ENCODE measurements around the gene PSMF1.

The PSMF1 gene

DNA sequence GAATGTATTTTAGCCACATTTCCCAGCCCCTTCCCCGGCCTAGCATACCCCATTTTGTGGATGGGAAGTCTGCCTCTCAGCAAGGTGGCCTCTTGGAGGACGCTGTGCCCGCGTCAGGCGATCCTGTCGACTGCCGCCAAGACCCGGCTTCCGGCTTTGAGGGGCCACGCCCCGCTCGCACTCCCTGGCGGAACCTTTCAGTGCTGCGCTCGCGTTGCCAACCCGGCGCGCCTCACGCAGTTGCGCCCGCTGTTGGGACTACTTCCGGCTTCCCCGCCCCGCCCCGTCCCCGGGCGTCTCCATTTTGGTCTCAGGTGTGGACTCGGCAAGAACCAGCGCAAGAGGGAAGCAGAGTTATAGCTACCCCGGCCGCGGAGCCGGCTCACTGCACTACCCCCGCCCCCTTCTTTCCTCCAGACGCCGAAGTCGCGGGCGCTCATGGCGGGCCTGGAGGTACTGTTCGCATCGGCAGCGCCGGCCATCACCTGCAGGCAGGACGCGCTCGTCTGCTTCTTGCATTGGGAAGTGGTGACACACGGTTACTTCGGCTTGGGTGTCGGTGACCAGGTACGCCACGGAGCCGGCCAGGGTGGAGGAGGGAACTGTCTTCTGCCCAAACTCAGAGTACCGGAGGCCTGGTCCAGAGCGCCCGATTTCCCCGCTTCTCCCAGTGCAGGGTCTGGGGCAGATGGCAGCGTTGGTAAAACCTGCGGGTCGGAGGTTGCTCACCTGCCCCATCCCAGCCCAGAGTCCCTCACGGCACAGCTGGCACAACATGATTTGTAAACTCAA lies at the start of gene PSMF1:
TSS of gene PSMF1 (plus strand) at position 267 of the 792 bp plus-strand sequence. CDS start at position 439, 172 bp downstream.
- DNase-seq (ENCODE audit: low read depth): peak; percentile 80

DNA sequence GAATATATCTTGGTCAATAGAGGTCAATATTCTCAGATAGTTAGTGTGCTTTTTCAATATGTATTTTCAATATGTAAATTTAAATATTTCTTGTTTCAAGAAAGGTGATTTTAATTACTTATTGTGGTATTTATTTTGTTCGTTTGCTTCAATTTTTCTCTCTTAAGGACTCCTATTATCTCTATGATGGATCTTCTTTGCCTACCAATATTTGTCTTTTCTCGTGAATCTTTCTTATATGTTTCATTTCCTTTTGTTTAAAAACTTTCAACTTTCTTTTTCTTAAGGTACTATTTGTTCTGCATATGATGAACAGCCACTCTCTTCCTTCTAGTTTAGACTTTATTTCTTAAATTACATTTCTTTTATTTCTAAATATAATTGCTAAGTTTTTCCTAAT lies 46.1 kb upstream of the PSMF1 start:
- DNase-seq (ENCODE audit: low read depth): no peak

GRCh38 chr20:1075616-1076015 lies 42.8 kb upstream of the PSMF1 start:
- no peak for DNase-seq (ENCODE audit: low read depth)

DNA sequence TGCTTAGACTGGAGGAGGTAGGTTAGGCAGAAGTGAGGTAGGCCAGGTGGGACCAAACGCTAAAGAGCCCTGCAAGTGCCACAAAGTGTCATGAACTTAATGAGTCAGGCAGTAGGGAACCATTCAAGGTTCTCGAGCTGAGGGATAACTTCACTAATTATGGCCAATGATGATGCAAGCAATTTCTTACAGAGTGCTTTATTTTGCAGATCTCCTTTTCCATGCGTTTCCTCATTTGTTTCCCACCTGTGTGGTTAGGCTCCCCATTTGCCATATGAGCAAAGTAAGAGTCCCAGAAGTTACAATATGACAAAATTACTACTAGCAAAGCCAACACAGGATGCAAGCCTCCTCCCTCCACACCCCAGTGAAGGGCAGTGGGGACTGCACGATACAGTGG lies 36.5 kb upstream of the PSMF1 start:
- DNase-seq (ENCODE audit: low read depth): no peak

- DNase-seq (ENCODE audit: low read depth): no peak
Observed at GRCh38 chr20:1083431-1084080, 34.8 kb upstream of the PSMF1 start.

GRCh38 chr20:1085492-1086276 lies 32.7 kb upstream of the PSMF1 start:
- no peak for DNase-seq (ENCODE audit: low read depth)

DNA sequence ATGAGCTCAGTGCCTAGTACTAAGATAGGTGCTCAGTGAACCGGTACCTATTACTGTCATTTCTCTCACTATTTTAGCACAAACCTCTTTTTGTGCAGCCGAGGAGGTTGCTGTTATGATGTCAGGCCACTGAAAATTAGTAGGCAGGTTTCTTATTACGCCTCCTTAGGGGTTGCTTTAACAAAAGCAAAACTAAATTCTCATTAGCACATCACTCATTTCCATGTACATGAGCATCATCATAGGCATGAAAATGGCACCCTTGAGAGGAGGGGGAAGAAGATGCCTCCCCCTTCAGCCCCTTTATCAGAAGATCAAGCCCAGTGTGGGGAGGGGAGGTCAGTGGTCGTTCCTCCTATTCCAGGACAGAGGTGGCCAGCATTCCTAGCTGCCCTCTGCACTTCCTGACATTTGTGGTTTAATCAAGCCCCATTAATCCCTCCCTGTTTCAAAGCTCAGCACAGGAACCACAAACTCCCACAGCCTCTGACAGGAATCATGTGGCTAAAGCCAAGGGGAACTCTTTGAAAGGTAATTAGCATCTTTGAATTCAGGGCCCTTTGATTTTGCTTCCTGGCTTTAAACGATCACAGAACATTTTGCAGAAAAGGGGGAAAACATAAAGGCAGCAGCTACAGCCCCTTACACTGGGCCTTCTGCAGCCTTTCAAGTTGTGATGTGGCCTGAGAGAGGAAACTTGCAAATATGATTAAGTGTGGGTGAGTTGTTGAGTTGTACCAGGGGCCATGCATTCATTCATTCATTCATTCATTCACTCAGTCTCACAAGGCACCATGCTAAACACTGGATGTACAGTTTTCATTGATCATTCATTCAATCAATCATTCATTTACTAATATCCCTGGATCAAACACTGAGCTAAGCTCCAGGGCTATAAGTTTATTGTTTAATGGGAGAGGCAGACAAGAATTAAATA lies 31.9 kb upstream of the PSMF1 start:
- no peak for DNase-seq (ENCODE audit: low read depth)

DNA sequence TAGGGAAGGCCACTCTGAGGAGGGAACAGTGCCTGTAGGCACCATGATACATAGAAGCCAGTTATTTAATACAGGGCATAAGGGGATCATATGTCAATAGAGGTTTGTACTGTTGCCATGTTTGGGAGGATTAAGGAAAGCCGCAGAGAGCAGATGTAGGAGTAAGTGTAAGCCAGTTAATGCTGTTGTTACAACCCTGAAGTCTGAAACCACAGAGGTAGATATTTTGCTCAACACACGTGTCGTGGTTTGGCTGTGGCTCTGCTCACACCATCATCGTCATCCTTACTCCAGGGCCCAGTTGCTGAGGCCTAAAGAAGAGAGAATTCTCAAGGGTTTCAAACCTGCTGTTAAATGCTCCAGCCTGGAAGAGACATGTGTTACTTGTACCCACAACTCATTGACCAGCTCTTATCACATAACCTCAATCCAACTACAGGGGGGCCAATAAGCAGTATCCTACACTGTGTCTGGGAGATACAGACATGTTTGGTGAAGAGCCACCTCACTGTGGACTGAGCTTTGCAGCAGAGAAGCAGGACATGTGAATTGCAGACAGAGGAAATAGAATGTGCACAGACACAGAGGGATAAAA lies 31.0 kb upstream of the PSMF1 start:
- no peak for DNase-seq (ENCODE audit: low read depth)

- no peak for DNase-seq (ENCODE audit: low read depth)
Observed at GRCh38 chr20:1094751-1095150, 23.7 kb upstream of the PSMF1 start.

DNA sequence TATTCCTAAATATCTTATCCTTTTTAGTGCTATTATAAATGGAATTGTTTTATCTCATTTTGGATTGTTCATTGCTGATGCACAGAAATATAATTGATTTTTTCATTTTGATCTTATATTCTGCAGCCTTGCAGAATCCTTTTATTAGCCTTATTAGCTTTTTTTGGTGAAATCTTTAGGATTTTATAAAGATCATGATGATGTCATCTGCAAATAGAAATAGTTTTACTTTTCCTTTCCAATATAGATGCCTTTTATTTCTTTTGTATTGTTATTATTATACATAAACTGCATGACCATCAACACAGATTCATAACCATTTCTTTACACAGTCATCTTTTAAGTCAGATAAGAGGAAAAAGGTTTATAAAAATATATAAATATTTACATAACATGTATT lies 16.9 kb upstream of the PSMF1 start:
- DNase-seq (ENCODE audit: low read depth): no peak

- DNase-seq (ENCODE audit: low read depth): no peak
Observed at GRCh38 chr20:1102016-1102415, 16.4 kb upstream of the PSMF1 start.

GRCh38 chr20:1103751-1104150 lies 14.7 kb upstream of the PSMF1 start:
- DNase-seq (ENCODE audit: low read depth): no peak

DNA sequence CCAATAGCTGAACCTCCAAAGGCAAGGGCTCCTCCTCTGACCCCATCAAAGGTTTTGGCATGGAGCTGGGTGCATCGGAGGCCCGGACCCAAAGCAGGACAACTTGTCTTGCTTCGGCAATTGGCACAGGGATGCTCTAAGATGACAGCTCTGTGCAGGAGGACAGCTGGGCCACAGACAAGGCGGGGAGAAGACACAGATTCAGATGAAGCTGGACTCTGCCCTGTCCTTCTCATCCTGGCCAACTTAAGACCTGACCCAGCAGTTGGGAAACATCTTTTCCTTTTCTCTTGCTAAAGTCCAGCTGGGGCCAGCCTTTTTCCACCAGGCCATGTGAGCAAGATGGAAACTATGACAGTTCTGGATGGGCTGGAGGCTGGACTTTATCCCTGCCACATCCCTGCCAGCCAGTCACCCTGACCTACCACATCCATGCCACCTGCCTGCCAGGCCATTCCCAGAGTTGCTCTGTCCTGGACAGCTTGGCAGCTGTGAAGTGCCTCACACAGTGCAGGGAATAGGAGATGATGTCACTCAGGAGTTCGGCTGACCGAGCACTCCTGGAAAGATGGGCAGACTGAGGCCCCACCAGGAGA lies 12.7 kb upstream of the PSMF1 start:
- no peak for DNase-seq (ENCODE audit: low read depth)

DNA sequence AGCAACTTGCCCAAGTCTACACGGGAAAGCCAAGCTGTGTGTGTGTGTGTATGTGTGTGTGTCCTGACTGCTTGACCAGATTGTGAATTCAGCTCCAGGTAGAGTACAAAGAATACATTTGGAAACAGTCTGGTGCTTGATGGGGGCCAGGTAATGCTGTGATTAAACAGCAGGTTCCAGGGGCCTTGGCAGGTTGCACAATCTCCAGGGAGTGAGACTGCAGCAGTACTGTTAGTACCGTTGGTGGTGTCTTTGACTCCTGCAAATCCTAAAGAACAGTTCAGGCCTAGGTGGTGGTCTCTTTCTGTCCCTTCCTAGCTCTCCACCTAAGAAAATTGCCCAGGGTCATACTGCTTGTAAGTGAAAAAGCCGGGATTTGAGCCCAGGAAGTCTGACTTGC lies 11.2 kb upstream of the PSMF1 start:
- DNase-seq (ENCODE audit: low read depth): no peak

DNA sequence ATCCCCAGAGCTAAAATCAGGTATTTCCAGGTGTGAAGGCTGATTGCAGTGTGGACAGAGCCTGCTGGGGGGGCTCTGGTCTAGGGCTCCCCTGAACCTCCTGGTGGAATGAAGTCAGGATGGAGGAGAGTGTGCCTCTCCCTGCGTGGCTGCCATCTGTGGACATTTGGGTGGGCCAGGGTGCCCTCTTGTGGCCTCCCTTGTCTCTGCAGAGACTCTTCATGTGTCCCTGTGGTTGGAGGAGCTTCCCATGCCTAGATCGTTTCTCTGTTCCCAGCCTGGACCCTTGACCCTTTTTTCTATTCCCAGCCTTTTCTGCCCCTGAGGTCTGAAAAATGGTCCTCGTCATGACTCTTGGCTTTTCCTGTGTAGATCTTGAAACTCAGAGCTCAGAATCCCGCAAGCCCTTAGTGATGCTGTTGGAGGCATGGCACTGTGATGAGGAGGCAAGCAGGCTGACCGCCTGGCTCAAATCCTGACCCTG lies 9.9 kb upstream of the PSMF1 start:
- DNase-seq (ENCODE audit: low read depth): peak; percentile 14

DNA sequence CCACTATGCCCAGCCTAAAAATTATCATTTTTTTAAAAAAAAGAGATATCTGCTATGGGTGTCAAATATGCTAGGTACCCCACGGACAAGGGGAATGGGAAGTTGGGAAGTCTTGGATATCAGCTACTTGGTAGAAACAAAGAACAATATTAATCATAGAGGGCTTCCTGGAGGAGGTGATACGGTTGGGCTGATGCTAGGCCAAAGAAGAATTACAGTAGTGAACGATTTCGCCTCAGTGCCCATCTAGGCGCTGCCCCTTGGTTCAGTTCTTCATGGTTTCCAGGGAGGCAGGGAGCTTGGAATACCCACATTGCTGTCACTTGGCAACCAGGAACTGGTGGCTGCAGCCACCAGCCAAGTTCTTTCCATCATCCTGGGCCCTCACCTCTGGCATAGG lies 5.5 kb upstream of the PSMF1 start:
- DNase-seq (ENCODE audit: low read depth): no peak

GRCh38 chr20:1118004-1118335 lies 432 bp upstream of the PSMF1 start:
- no peak for DNase-seq (ENCODE audit: low read depth)

DNA sequence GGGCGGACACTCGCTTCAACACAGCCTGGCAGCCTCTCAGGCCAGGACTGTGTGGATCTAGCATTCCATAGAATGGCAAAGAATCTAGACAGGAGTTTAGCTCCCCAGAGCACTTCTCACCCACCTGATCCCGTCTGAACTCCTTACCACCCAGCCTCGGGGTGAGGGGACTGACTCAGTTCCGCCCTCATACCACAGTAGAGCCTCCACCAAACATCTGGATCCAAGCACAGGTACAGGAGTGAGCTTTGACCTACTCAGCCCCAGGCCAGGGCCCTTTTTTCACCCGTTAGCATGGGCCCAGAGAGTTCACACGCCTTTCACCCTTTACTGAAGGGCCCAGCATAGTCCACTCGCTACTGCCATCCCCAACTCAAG lies 715 bp downstream of the PSMF1 start:
- DNase-seq (ENCODE audit: low read depth): no peak

- no peak for DNase-seq (ENCODE audit: low read depth)
Observed at GRCh38 chr20:1119524-1119923, 1.1 kb downstream of the PSMF1 start.

GRCh38 chr20:1121429-1121828 lies 3.0 kb downstream of the PSMF1 start:
- no peak for DNase-seq (ENCODE audit: low read depth)

All from amniotic epithelial cell (primary cell).